OCI-LY1 (cell line): ENCODE results near the gene ARHGEF4.
"Not testable (repeated sequence)": the region's sequence is repeated elsewhere in the genome, so short reads cannot be mapped to it uniquely, and the experiment has no call there.

Experiments
- H2AFZ ChIP-seq: fragments of 200-600 bp; sonication (generic), shearing (Covaris generic); 2 replicates; pipeline ENCODE4 v1.6.0; 2014; ENCODE audit warnings: antibody characterized with exemption, mild to moderate bottlenecking, low read length
- H3F3A ChIP-seq: fragments of 200-600 bp; sonication (generic), shearing (Covaris generic); 2 replicates; pipeline ENCODE4 v1.6.0; 2014; ENCODE audit warnings: mild to moderate bottlenecking, antibody characterized with exemption, low read length, moderate library complexity; ENCODE audit not compliant: insufficient read depth
- H3K27ac ChIP-seq: fragments of 200-600 bp; sonication (generic); 2 replicates; pipeline ENCODE4 v1.5.1; 2014; ENCODE audit warnings: low read length, mixed run types, mild to moderate bottlenecking, low read depth; ENCODE audit not compliant: poor library complexity, severe bottlenecking
- H3K27me3 ChIP-seq: fragments of 200-600 bp; sonication (generic); 2 replicates; pipeline ENCODE4 v1.6.0; 2014; ENCODE audit warnings: antibody characterized with exemption, mild to moderate bottlenecking, low read length, moderate library complexity; ENCODE audit not compliant: insufficient read depth
- H3K36me3 ChIP-seq: fragments of 200-600 bp; sonication (generic); 2 replicates; pipeline ENCODE4 v1.6.1; 2014; ENCODE audit warnings: mild to moderate bottlenecking, antibody characterized with exemption, low read length, moderate library complexity, mixed read lengths; ENCODE audit not compliant: insufficient read depth
- H3K4me1 ChIP-seq: fragments of 200-600 bp; sonication (generic); 2 replicates; pipeline ENCODE4 v1.5.1; 2014; ENCODE audit warnings: mild to moderate bottlenecking, low read length, moderate library complexity; ENCODE audit not compliant: insufficient read depth, severe bottlenecking
- H3K4me2 ChIP-seq: fragments of 200-600 bp; sonication (generic), shearing (Covaris generic); 2 replicates; pipeline ENCODE4 v1.6.1; 2014; ENCODE audit warnings: low read length
- H3K4me3 ChIP-seq: fragments of 200-600 bp; sonication (generic); 2 replicates; pipeline ENCODE4 v1.5.1; 2014; ENCODE audit warnings: low read length, low read depth, mild to moderate bottlenecking, mixed read lengths; ENCODE audit not compliant: poor library complexity, severe bottlenecking
- H3K79me2 ChIP-seq: fragments of 200-600 bp; shearing (Covaris generic); 2 replicates; pipeline ENCODE4 v1.6.1; 2016; ENCODE audit warnings: mixed run types, low read length, mixed read lengths; ENCODE audit not compliant: insufficient read depth
- H3K9ac ChIP-seq: fragments of 200-600 bp; sonication (generic), shearing (Covaris generic); 2 replicates; pipeline ENCODE4 v1.6.1; 2014; ENCODE audit warnings: mild to moderate bottlenecking, low read length, mixed read lengths
- H3K9me2 ChIP-seq: fragments of 200-600 bp; sonication (generic), shearing (Covaris generic); 2 replicates; pipeline ENCODE4 v1.6.1; 2014; ENCODE audit warnings: low read depth, mild to moderate bottlenecking, low read length, mixed read lengths
- H3K9me3 ChIP-seq: fragments of 200-600 bp; shearing (Covaris generic); 2 replicates; pipeline ENCODE4 v1.6.1; 2014; ENCODE audit warnings: low read length, mixed read lengths
- H4K20me1 ChIP-seq: fragments of 200-600 bp; sonication (generic), shearing (Covaris generic); 2 replicates; pipeline ENCODE4 v1.6.0; 2016; ENCODE audit warnings: mild to moderate bottlenecking, low read length; ENCODE audit not compliant: insufficient read depth
- EZH2 ChIP-seq: fragments of 200-600 bp; sonication (generic), shearing (Covaris generic); IDR thresholded peaks from 2 replicates; pipeline ENCODE4 v1.8.0; 2017; ENCODE audit warnings: borderline replicate concordance, mixed run types, mild to moderate bottlenecking, antibody characterized with exemption, low read length, moderate library complexity, mixed read lengths
- TF ChIP-seq, protein P1 (sequence below): fragments of 200-600 bp; sonication (generic), shearing (Covaris generic); IDR thresholded peaks from 2 replicates; pipeline ENCODE4 v1.5.1; 2017; ENCODE audit warnings: mild to moderate bottlenecking, antibody characterized with exemption, low read length, moderate library complexity, mixed read lengths

Gene ARHGEF4

GRCh38 chr2:131063501-131064283 lies 227.0 kb downstream of the ARHGEF4 start:
- TF ChIP-seq EZH2, result no peak
- TF ChIP-seq, protein P1, sequence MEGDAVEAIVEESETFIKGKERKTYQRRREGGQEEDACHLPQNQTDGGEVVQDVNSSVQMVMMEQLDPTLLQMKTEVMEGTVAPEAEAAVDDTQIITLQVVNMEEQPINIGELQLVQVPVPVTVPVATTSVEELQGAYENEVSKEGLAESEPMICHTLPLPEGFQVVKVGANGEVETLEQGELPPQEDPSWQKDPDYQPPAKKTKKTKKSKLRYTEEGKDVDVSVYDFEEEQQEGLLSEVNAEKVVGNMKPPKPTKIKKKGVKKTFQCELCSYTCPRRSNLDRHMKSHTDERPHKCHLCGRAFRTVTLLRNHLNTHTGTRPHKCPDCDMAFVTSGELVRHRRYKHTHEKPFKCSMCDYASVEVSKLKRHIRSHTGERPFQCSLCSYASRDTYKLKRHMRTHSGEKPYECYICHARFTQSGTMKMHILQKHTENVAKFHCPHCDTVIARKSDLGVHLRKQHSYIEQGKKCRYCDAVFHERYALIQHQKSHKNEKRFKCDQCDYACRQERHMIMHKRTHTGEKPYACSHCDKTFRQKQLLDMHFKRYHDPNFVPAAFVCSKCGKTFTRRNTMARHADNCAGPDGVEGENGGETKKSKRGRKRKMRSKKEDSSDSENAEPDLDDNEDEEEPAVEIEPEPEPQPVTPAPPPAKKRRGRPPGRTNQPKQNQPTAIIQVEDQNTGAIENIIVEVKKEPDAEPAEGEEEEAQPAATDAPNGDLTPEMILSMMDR, result no peak
- Histone ChIP-seq H3K27me3 (no peaks in the 10 kb centered on the region), H4K20me1 (0 out of 2 replicates have a peak, but pooled peaks cover 2% of the 10 kb centered on the region), H3K9ac (no peak overlapping the region), H3K36me3 (peaks cover 70% of the 10 kb centered on the region), H3K4me1 (no peaks in the 10 kb centered on the region), H3K27ac (no peak overlapping the region), H3K9me2 (no peaks in the 10 kb centered on the region), H3K4me3 (no peak overlapping the region), H3F3A (no peaks in the 10 kb centered on the region), H3K79me2 (peaks cover 46% of the 10 kb centered on the region), H2AFZ (no peak overlapping the region), H3K4me2 (no peak overlapping the region), H3K9me3 (no peaks in the 10 kb centered on the region)

DNA sequence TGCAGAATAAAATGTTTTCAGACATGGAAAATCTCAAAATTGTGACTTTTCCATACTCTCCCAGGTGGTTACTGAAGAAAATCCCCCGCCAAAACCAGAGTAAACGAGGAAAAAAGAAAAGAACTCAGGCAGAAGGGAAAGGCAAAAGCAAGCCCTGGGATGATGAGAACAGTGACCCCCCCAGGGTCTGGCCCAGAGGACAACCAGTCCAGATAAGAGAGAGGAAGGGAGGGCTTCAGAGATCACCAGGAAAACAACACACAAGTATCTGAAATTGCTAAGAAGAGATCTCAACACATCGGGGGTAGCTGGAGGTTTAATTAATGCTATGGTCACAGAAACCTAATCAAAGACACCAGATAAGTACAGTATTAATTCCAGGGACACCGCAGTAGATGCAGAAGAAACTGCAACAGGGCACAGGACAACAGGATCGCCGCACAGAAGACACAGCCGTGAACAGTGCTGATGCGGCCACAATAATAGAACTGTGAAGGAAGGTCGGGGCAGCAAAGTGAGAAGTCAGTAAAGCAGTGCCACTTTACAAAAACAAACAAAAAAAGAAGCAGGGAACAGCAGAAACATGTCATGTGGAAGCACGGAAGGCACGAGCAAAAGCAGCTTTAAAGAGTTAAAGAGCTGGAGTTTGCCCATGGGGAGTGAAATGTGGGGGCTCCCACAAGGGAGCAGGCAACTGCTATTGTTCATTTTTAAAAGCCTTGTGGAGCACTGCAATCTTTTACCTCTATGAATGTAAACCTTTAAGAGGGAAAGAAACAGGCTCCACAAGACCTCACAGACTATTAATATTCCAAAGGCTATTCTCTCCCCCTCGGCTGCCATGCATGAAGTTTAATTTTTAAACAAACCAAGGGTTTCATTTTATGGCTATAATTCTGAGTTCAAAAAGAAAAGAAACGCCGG lies 228.1 kb downstream of the ARHGEF4 start:
- H3K9me2 ChIP-seq, result no peaks in the 10 kb centered on the region
- H2AFZ ChIP-seq, result no peak overlapping the region
- H3K79me2 ChIP-seq, result peaks cover 34% of the 10 kb centered on the region
- H3K9ac ChIP-seq, result no peak overlapping the region
- H3K4me1 ChIP-seq, result no peaks in the 10 kb centered on the region
- no peaks in the 10 kb centered on the region for H3K27me3 ChIP-seq
- H3K9me3 ChIP-seq, result no peaks in the 10 kb centered on the region
- H3F3A ChIP-seq, result no peaks in the 10 kb centered on the region
- peaks cover 70% of the 10 kb centered on the region for H3K36me3 ChIP-seq
- no peak overlapping the region for H3K27ac ChIP-seq
- no peaks in the 10 kb centered on the region for H4K20me1 ChIP-seq
- no peak overlapping the region for H3K4me2 ChIP-seq
- no peak overlapping the region for H3K4me3 ChIP-seq
- TF ChIP-seq, protein P1, result no peak
- TF ChIP-seq EZH2, result no peak

GRCh38 chr2:131067465-131068125 lies 230.9 kb downstream of the ARHGEF4 start:
- H3K9me3 ChIP-seq, result no peaks in the 10 kb centered on the region
- no peaks in the 10 kb centered on the region for H3K9me2 ChIP-seq
- no peaks in the 10 kb centered on the region for H3F3A ChIP-seq
- no peak overlapping the region for H3K27ac ChIP-seq
- no peak overlapping the region for H3K4me3 ChIP-seq
- TF ChIP-seq, protein P1, result no peak
- TF ChIP-seq EZH2, result no peak
- H3K9ac ChIP-seq, result no peak overlapping the region
- H2AFZ ChIP-seq, result no peak overlapping the region
- H3K36me3 ChIP-seq, result peaks cover 71% of the 10 kb centered on the region
- H3K79me2 ChIP-seq, result peaks cover 31% of the 10 kb centered on the region
- H3K27me3 ChIP-seq, result no peaks in the 10 kb centered on the region
- H3K4me1 ChIP-seq, result no peaks in the 10 kb centered on the region
- H3K4me2 ChIP-seq, result no peak overlapping the region
- H4K20me1 ChIP-seq, result no peaks in the 10 kb centered on the region

GRCh38 chr2:131068172-131068571 lies 231.5 kb downstream of the ARHGEF4 start:
- H3F3A ChIP-seq, H3K4me3 ChIP-seq, H3K9ac ChIP-seq, H3K27me3 ChIP-seq, H3K4me2 ChIP-seq, H4K20me1 ChIP-seq, H3K27ac ChIP-seq, H3K4me1 ChIP-seq, H3K9me2 ChIP-seq, H2AFZ ChIP-seq, H3K9me3 ChIP-seq: not testable (repeated sequence)
- H3K36me3 ChIP-seq, result peaks cover 71% of the 10 kb centered on the region
- H3K79me2 ChIP-seq, result peaks cover 26% of the 10 kb centered on the region; the same call in 1 of the 2 replicates
